ENCODE measurements around the gene STK38. TPM values are rescaled to one million over a fixed set of nuclear protein-coding genes. Genes with fewer than 3 reads are reported as not detected.

The STK38 gene
- total RNA-seq, 1 experiment from 2014 or later, result 25.7 TPM

- no peak overlapping the region for H3K9ac ChIP-seq (ENCODE audit: low read length)
- no peak for DNase-seq
- no peaks in the 10 kb centered on the region for H3K27me3 ChIP-seq (ENCODE audit: low read length)
- intact Hi-C loops (cut with micrococcal nuclease), result no loop called here
- BruUV-seq (replicated peaks), result no TSS peak
- H4K20me1 ChIP-seq (ENCODE audit: low read length), result no peaks in the 10 kb centered on the region
- ChIA-PET POLR2A (ENCODE audit: unreplicated experiment) (no interaction called here), CTCF (no interaction called here)
- no peak overlapping the region for H2AFZ ChIP-seq (ENCODE audit: low read length)
- H3K4me2 ChIP-seq (ENCODE audit: low read length), result no peak overlapping the region
- H3K9me2 ChIP-seq (replicated peaks; ENCODE audit: low read length), result no peaks in the 10 kb centered on the region
- no peaks in the 10 kb centered on the region for H3F3A ChIP-seq (ENCODE audit: low read length, unreplicated experiment)
- H3K4me3 ChIP-seq (ENCODE audit: low read length), result no peak overlapping the region
- ATAC-seq, result no peak
- no peaks in the 10 kb centered on the region for H3K36me3 ChIP-seq (ENCODE audit: low read depth, low read length)
- H3K79me2 ChIP-seq (ENCODE audit: low read length), result no peaks in the 10 kb centered on the region
- H3K4me1 ChIP-seq (ENCODE audit: insufficient read depth, low read length), result peaks cover 26% of the 10 kb centered on the region
- H3K9me3 ChIP-seq (ENCODE audit: low read length), result no peaks in the 10 kb centered on the region
- no peak for TF ChIP-seq EZH2phosphoT487 (IDR thresholded peaks at IDR 0.05; ENCODE audit: borderline replicate concordance, low read length)
- no peak for TF ChIP-seq CTCF (conservative IDR thresholded peaks at IDR 0.05; ENCODE audit: low read depth, low read length)
- TF ChIP-seq EZH2 (IDR thresholded peaks at IDR 0.05; ENCODE audit: low read length, unreplicated experiment), result no peak
- H3K27ac ChIP-seq (ENCODE audit: low read length), result no peak overlapping the region
Measured at GRCh38 chr6:36559011-36559793, 11.9 kb upstream of the STK38 start.

- no TSS peak for BruUV-seq (replicated peaks)
- H3K9ac ChIP-seq (ENCODE audit: low read length), result no peak overlapping the region
- no peaks in the 10 kb centered on the region for H3F3A ChIP-seq (ENCODE audit: low read length, unreplicated experiment)
- H2AFZ ChIP-seq (ENCODE audit: low read length), result no peak overlapping the region
- DNase-seq (no peak), ATAC-seq (no peak)
- no peaks in the 10 kb centered on the region for H3K79me2 ChIP-seq (ENCODE audit: low read length)
- H3K4me1 ChIP-seq (ENCODE audit: insufficient read depth, low read length), result peaks cover 26% of the 10 kb centered on the region
- H3K27ac ChIP-seq (ENCODE audit: low read length), result no peak overlapping the region
- CTCF ChIA-PET, result interaction anchor here (0.5 kb wide), 1 partner anchor 23 kb away, joined by 3 read pairs; no protein-coding TSS in a partner anchor
- H3K9me2 ChIP-seq (replicated peaks; ENCODE audit: low read length), result no peaks in the 10 kb centered on the region
- H3K4me2 ChIP-seq (ENCODE audit: low read length), result no peak overlapping the region
- H4K20me1 ChIP-seq (ENCODE audit: low read length), result no peaks in the 10 kb centered on the region
- H3K4me3 ChIP-seq (ENCODE audit: low read length), result no peak overlapping the region
- H3K9me3 ChIP-seq (ENCODE audit: low read length), result no peaks in the 10 kb centered on the region
- TF ChIP-seq EZH2 (IDR thresholded peaks at IDR 0.05; ENCODE audit: low read length, unreplicated experiment) (no peak), CTCF (conservative IDR thresholded peaks at IDR 0.05; ENCODE audit: low read depth, low read length) (no peak), EZH2phosphoT487 (IDR thresholded peaks at IDR 0.05; ENCODE audit: borderline replicate concordance, low read length) (no peak)
- no peaks in the 10 kb centered on the region for H3K36me3 ChIP-seq (ENCODE audit: low read depth, low read length)
- H3K27me3 ChIP-seq (ENCODE audit: low read length), result no peaks in the 10 kb centered on the region
- POLR2A ChIA-PET (ENCODE audit: unreplicated experiment), result interaction anchor here (0.7 kb wide), 1 partner anchor 462 kb away, joined by 4 read pairs; no protein-coding TSS in a partner anchor
- intact Hi-C loops (cut with micrococcal nuclease), result no loop called here
Measured at GRCh38 chr6:36556281-36556680, 9.0 kb upstream of the STK38 start.

- no peaks in the 10 kb centered on the region for H3F3A ChIP-seq (ENCODE audit: low read length, unreplicated experiment)
- no peaks in the 10 kb centered on the region for H4K20me1 ChIP-seq (ENCODE audit: low read length)
- intact Hi-C loops (cut with micrococcal nuclease), result no loop called here
- no peaks in the 10 kb centered on the region for H3K9me2 ChIP-seq (replicated peaks; ENCODE audit: low read length)
- H3K4me2 ChIP-seq (ENCODE audit: low read length), result no peak overlapping the region
- ChIA-PET POLR2A (ENCODE audit: unreplicated experiment) (interaction anchor here (0.7 kb wide), 1 partner anchor 461 kb away, joined by 4 read pairs; no protein-coding TSS in a partner anchor), CTCF (no interaction called here)
- no peaks in the 10 kb centered on the region for H3K9me3 ChIP-seq (ENCODE audit: low read length)
- no peak overlapping the region for H3K4me3 ChIP-seq (ENCODE audit: low read length)
- TF ChIP-seq EZH2 (IDR thresholded peaks at IDR 0.05; ENCODE audit: low read length, unreplicated experiment) (no peak), EZH2phosphoT487 (IDR thresholded peaks at IDR 0.05; ENCODE audit: borderline replicate concordance, low read length) (no peak), CTCF (conservative IDR thresholded peaks at IDR 0.05; ENCODE audit: low read depth, low read length) (no peak)
- no peak for ATAC-seq
- H3K9ac ChIP-seq (ENCODE audit: low read length), result no peak overlapping the region
- no peak overlapping the region for H3K27ac ChIP-seq (ENCODE audit: low read length)
- no peaks in the 10 kb centered on the region for H3K79me2 ChIP-seq (ENCODE audit: low read length)
- no peaks in the 10 kb centered on the region for H3K27me3 ChIP-seq (ENCODE audit: low read length)
- peaks cover 26% of the 10 kb centered on the region for H3K4me1 ChIP-seq (ENCODE audit: insufficient read depth, low read length)
- no peaks in the 10 kb centered on the region for H3K36me3 ChIP-seq (ENCODE audit: low read depth, low read length)
- H2AFZ ChIP-seq (ENCODE audit: low read length), result no peak overlapping the region
- no peak for DNase-seq
- BruUV-seq (replicated peaks), result no TSS peak
Measured at GRCh38 chr6:36555750-36556252, 8.5 kb upstream of the STK38 start.
